ENCODE results near the gene RAI14. TPM values are rescaled to one million over a fixed set of nuclear protein-coding genes. Genes with fewer than 3 reads are reported as not detected.

The RAI14 gene
- total RNA-seq, 1 donor from 2014 or later, result 260 TPM

GRCh38 chr5:34715711-34716110, 59.6 kb downstream of the RAI14 start:
- no peak for DNase-seq (ENCODE audit: low spot score)
- H3K36me3 Mint-ChIP-seq (ENCODE audit: low read depth), result peaks cover 12% of the 10 kb centered on the region
- H3K4me1 Mint-ChIP-seq (ENCODE audit: low read depth), result peaks cover 69% of the 10 kb centered on the region

GRCh38 chr5:34716986-34717385, 60.9 kb downstream of the RAI14 start:
- no peak for DNase-seq (ENCODE audit: low spot score)

More at GRCh38 chr5:34715711-34716110, 59.6 kb downstream of the RAI14 start:
- no peak for TF ChIP-seq CTCF (IDR thresholded peaks at IDR 0.05)
- Mint-ChIP-seq H3K4me3 (ENCODE audit: unreplicated experiment) (peak overlapping the region; percentile 20), H3K9me3 (ENCODE audit: low read depth) (peaks cover 2% of the 10 kb centered on the region), H3K27ac (ENCODE audit: unreplicated experiment) (peak overlapping the region; percentile 82), H3K27me3 (ENCODE audit: low read depth) (no peaks in the 10 kb centered on the region)

GRCh38 chr5:34717426-34718327, 61.5 kb downstream of the RAI14 start:
- Mint-ChIP-seq H3K27me3 (ENCODE audit: low read depth) (no peaks in the 10 kb centered on the region), H3K36me3 (ENCODE audit: low read depth) (peaks cover 12% of the 10 kb centered on the region), H3K27ac (ENCODE audit: unreplicated experiment) (peak overlapping the region; percentile 96), H3K4me3 (ENCODE audit: unreplicated experiment) (no peak overlapping the region), H3K4me1 (ENCODE audit: low read depth) (peaks cover 77% of the 10 kb centered on the region), H3K9me3 (ENCODE audit: low read depth) (peaks cover 2% of the 10 kb centered on the region)
- DNase-seq (ENCODE audit: low spot score), result no peak
- TF ChIP-seq CTCF (IDR thresholded peaks at IDR 0.05), result no peak

More at GRCh38 chr5:34716986-34717385, 60.9 kb downstream of the RAI14 start:
- no peaks in the 10 kb centered on the region for H3K27me3 Mint-ChIP-seq (ENCODE audit: low read depth)
- H3K27ac Mint-ChIP-seq (ENCODE audit: unreplicated experiment), result peak overlapping the region; percentile 96
- no peak overlapping the region for H3K4me3 Mint-ChIP-seq (ENCODE audit: unreplicated experiment)
- no peak for TF ChIP-seq CTCF (IDR thresholded peaks at IDR 0.05)
- H3K9me3 Mint-ChIP-seq (ENCODE audit: low read depth), result peaks cover 2% of the 10 kb centered on the region
- peaks cover 14% of the 10 kb centered on the region for H3K36me3 Mint-ChIP-seq (ENCODE audit: low read depth)
- peaks cover 72% of the 10 kb centered on the region for H3K4me1 Mint-ChIP-seq (ENCODE audit: low read depth)

- H3K9me3 Mint-ChIP-seq (ENCODE audit: low read depth), result no peaks in the 10 kb centered on the region
- H3K4me3 Mint-ChIP-seq (ENCODE audit: unreplicated experiment), result no peak overlapping the region
- peaks cover 74% of the 10 kb centered on the region for H3K4me1 Mint-ChIP-seq (ENCODE audit: low read depth)
- peak overlapping the region; percentile 96 for H3K27ac Mint-ChIP-seq (ENCODE audit: unreplicated experiment)
- TF ChIP-seq CTCF (IDR thresholded peaks at IDR 0.05), result no peak
- no peaks in the 10 kb centered on the region for H3K27me3 Mint-ChIP-seq (ENCODE audit: low read depth)
- DNase-seq (ENCODE audit: low spot score), result no peak
- peaks cover 12% of the 10 kb centered on the region for H3K36me3 Mint-ChIP-seq (ENCODE audit: low read depth)
Measured at GRCh38 chr5:34718516-34718915, 62.4 kb downstream of the RAI14 start.

- Mint-ChIP-seq H3K36me3 (ENCODE audit: low read depth) (peaks cover 12% of the 10 kb centered on the region), H3K27me3 (ENCODE audit: low read depth) (no peaks in the 10 kb centered on the region), H3K4me3 (ENCODE audit: unreplicated experiment) (no peak overlapping the region), H3K27ac (ENCODE audit: unreplicated experiment) (peak overlapping the region; percentile 96), H3K4me1 (ENCODE audit: low read depth) (peaks cover 73% of the 10 kb centered on the region), H3K9me3 (ENCODE audit: low read depth) (no peaks in the 10 kb centered on the region)
- no peak for DNase-seq (ENCODE audit: low spot score)
- no peak for TF ChIP-seq CTCF (IDR thresholded peaks at IDR 0.05)
Measured at GRCh38 chr5:34719029-34719428, 62.9 kb downstream of the RAI14 start.
